HFFc6 (cell line): Measurements from ENCODE around the gene MED22. TPM values are rescaled to one million over a fixed set of nuclear protein-coding genes. Genes with fewer than 3 reads are reported as not detected.
"Not testable (repeated sequence)": the region's sequence is repeated elsewhere in the genome, so short reads cannot be mapped to it uniquely, and the experiment has no call there.

Experiments
- DNase-seq: peaks from one replicate; pipeline ENCODE4 v3.0.0-alpha.2; 2018
- H3K27ac Mint-ChIP-seq: 2 replicates; pipeline ENCODE4 v1.8.0; 2020; ENCODE audit warnings: mild to moderate bottlenecking, mixed read lengths
- H3K27me3 Mint-ChIP-seq: 2 replicates; pipeline ENCODE4 v1.8.0; 2021; ENCODE audit warnings: mild to moderate bottlenecking, moderate library complexity, mixed read lengths; ENCODE audit not compliant: insufficient read depth
- H3K36me3 Mint-ChIP-seq: 2 replicates; pipeline ENCODE4 v1.8.0; 2021; ENCODE audit warnings: low read depth, mixed read lengths
- H3K4me1 Mint-ChIP-seq: 2 replicates; pipeline ENCODE4 v1.8.0; 2020; ENCODE audit warnings: low read depth, mixed read lengths
- H3K4me3 Mint-ChIP-seq: 2 replicates; pipeline ENCODE4 v1.8.0; 2020; ENCODE audit warnings: mild to moderate bottlenecking, moderate library complexity, mixed read lengths
- H3K9me3 Mint-ChIP-seq: 2 replicates; pipeline ENCODE4 v1.8.0; 2020; ENCODE audit warnings: mild to moderate bottlenecking, mixed read lengths
- CTCF ChIP-seq: fragments of 200-600 bp; sonication (generic); IDR thresholded peaks from 2 replicates; pipeline ENCODE4 v1.5.0; 2021; ENCODE audit warnings: antibody characterized with exemption, mild to moderate bottlenecking
- long read RNA-seq: library from polyadenylated mRNA; unstranded; transcript quantifications from one replicate; pipeline ENCODE4 v2.0.0, GENCODE V29; 2019
- total RNA-seq, 6 experiments: library from RNA; stranded (reverse); fragmentation: NEBNext Ultra II Directional; extraction: Animal tissue kit (Norgen Biotek cat#: 25700); gene quantifications; 2 replicates in 1 of 6; 3 replicates in 5 of 6; pipeline ENCODE4 v1.2.3, GENCODE V29; 2021

Gene MED22
- 10 to 100 TPM; 17.9 to 22.3 (median 20.8) TPM for total RNA-seq
- long read RNA-seq, transcript MED22-209 (4 exons, 3,867 nt) = major isoform, 7 of 16 reads
- long read RNA-seq, partial matches to known transcripts = 2 of 16 reads
- long read RNA-seq, other reads (novel, unspliced or antisense) = 6 of 16 reads

- peaks cover 38% of the 10 kb centered on the region for H3K36me3 Mint-ChIP-seq
- H3K9me3 Mint-ChIP-seq = peaks cover 8% of the 10 kb centered on the region; the same call in 1 of the 2 replicates
These were observed at the start of gene MED22, which contains the start of gene RPL7A for GRCh38 chr9:133347985-133348717. Gene MED22 (minus strand): TSS chr9:133348131. CDS start chr9:133346662, 1,469 bp downstream. Gene RPL7A (plus strand): TSS chr9:133348218. CDS start chr9:133348244, 26 bp downstream.

GRCh38 chr9:133397370-133397769 is 49.4 kb upstream of the MED22 start:
- Mint-ChIP-seq H3K9me3 (no peaks in the 10 kb centered on the region), H3K4me3 (no peak overlapping the region), H3K27me3 (peaks cover 30% of the 10 kb centered on the region), H3K4me1 (no peaks in the 10 kb centered on the region), H3K27ac (no peak overlapping the region), H3K36me3 (no peaks in the 10 kb centered on the region)
- DNase-seq = no peak
- no peak for TF ChIP-seq CTCF

More at GRCh38 chr9:133347985-133348717, at the start of gene MED22, which contains the start of gene RPL7A:
- DNase-seq = peak; percentile 95
- peak within 1 kb of the TSS; percentile 98 for H3K27ac Mint-ChIP-seq
- TF ChIP-seq CTCF = no peak
- peaks cover 28% of the 10 kb centered on the region for H3K4me1 Mint-ChIP-seq
- H3K4me3 Mint-ChIP-seq = peak within 1 kb of the TSS; percentile 99
- peaks cover 14% of the 10 kb centered on the region for H3K27me3 Mint-ChIP-seq

GRCh38 chr9:133396952-133397351 is 49.0 kb upstream of the MED22 start:
- no peaks in the 10 kb centered on the region for H3K36me3 Mint-ChIP-seq
- no peak overlapping the region for H3K4me3 Mint-ChIP-seq
- H3K27ac Mint-ChIP-seq = no peak overlapping the region
- no peak for DNase-seq
- TF ChIP-seq CTCF = peak; percentile 57
- no peaks in the 10 kb centered on the region for H3K9me3 Mint-ChIP-seq
- no peaks in the 10 kb centered on the region for H3K4me1 Mint-ChIP-seq
- peaks cover 30% of the 10 kb centered on the region for H3K27me3 Mint-ChIP-seq

GRCh38 chr9:133394687-133395271 is 46.8 kb upstream of the MED22 start:
- H3K36me3 Mint-ChIP-seq = no peaks in the 10 kb centered on the region
- no peaks in the 10 kb centered on the region for H3K4me1 Mint-ChIP-seq
- peaks cover 31% of the 10 kb centered on the region for H3K27me3 Mint-ChIP-seq
- no peak for TF ChIP-seq CTCF
- no peaks in the 10 kb centered on the region for H3K9me3 Mint-ChIP-seq
- H3K4me3 Mint-ChIP-seq = no peak overlapping the region
- no peak for DNase-seq
- no peak overlapping the region for H3K27ac Mint-ChIP-seq

- no peak overlapping the region for H3K4me3 Mint-ChIP-seq
- H3K27ac Mint-ChIP-seq = no peak overlapping the region
- TF ChIP-seq CTCF = no peak
- no peak for DNase-seq
- no peaks in the 10 kb centered on the region for H3K4me1 Mint-ChIP-seq
- H3K9me3 Mint-ChIP-seq = no peaks in the 10 kb centered on the region
- H3K36me3 Mint-ChIP-seq = no peaks in the 10 kb centered on the region
- H3K27me3 Mint-ChIP-seq = peaks cover 34% of the 10 kb centered on the region
These were observed 45.5 kb upstream of the MED22 start for GRCh38 chr9:133393399-133393798.

- H3K4me3 Mint-ChIP-seq, H3K27ac Mint-ChIP-seq, H3K4me1 Mint-ChIP-seq, DNase-seq, H3K9me3 Mint-ChIP-seq, H3K36me3 Mint-ChIP-seq: not testable (repeated sequence)
- peaks cover 27% of the 10 kb centered on the region for H3K27me3 Mint-ChIP-seq
These were observed 44.4 kb upstream of the MED22 start for GRCh38 chr9:133392308-133392707.

GRCh38 chr9:133391449-133391848 is 43.5 kb upstream of the MED22 start:
- not testable (repeated sequence) for H3K4me1 Mint-ChIP-seq

More at GRCh38 chr9:133391449-133391848, 43.5 kb upstream of the MED22 start:
- not testable (repeated sequence) for H3K36me3 Mint-ChIP-seq, DNase-seq, H3K9me3 Mint-ChIP-seq, H3K27ac Mint-ChIP-seq, H3K4me3 Mint-ChIP-seq
- peaks cover 20% of the 10 kb centered on the region for H3K27me3 Mint-ChIP-seq
